Memory B cell (primary cell): Measurements from ENCODE around the gene MOAP1.
A peak's percentile ranks its signal among the peaks of the same experiment; 100 is the strongest.
"Not testable (repeated sequence)": the region's sequence is repeated elsewhere in the genome, so short reads cannot be mapped to it uniquely, and the experiment has no call there.

Experiments used
- ATAC-seq: fragments of 150-1000 bp; cut with Tn5 transposase; 2 replicates; pipeline ENCODE4 v1.10.0; 2021; ENCODE audit warnings: low read depth, mild to moderate bottlenecking, moderate library complexity
- DNase-seq, 2 donors: peaks; one replicate each; pipeline ENCODE4 v3.0.0; 2022; ENCODE audit warnings: low spot score in 2 of 2
- H3K27ac Mint-ChIP-seq: one replicate; pipeline ENCODE4 v1.8.0; 2022; ENCODE audit warnings: mild to moderate bottlenecking, moderate library complexity, mixed read lengths
- H3K27me3 Mint-ChIP-seq: one replicate; pipeline ENCODE4 v1.8.0; 2022; ENCODE audit warnings: mixed read lengths
- H3K36me3 Mint-ChIP-seq: one replicate; pipeline ENCODE4 v1.8.0; 2022; ENCODE audit warnings: mild to moderate bottlenecking, mixed read lengths
- H3K4me1 Mint-ChIP-seq: one replicate; pipeline ENCODE4 v1.8.0; 2022; ENCODE audit warnings: mixed read lengths
- H3K4me3 Mint-ChIP-seq: one replicate; pipeline ENCODE4 v1.8.0; 2022; ENCODE audit warnings: mild to moderate bottlenecking, moderate library complexity, mixed read lengths
- H3K9me3 Mint-ChIP-seq: one replicate; pipeline ENCODE4 v1.8.0; 2022; ENCODE audit warnings: mixed read lengths

The MOAP1 gene

GRCh38 chr14:93146119-93146518 is 38.6 kb downstream of the MOAP1 start:
- ATAC-seq (no peak), DNase-seq (no peak)
- Mint-ChIP-seq H3K9me3 (no peaks in the 10 kb centered on the region), H3K36me3 (no peaks in the 10 kb centered on the region), H3K27ac (no peak overlapping the region), H3K4me1 (peaks cover 4% of the 10 kb centered on the region), H3K27me3 (peaks cover 5% of the 10 kb centered on the region), H3K4me3 (no peak overlapping the region)

DNA sequence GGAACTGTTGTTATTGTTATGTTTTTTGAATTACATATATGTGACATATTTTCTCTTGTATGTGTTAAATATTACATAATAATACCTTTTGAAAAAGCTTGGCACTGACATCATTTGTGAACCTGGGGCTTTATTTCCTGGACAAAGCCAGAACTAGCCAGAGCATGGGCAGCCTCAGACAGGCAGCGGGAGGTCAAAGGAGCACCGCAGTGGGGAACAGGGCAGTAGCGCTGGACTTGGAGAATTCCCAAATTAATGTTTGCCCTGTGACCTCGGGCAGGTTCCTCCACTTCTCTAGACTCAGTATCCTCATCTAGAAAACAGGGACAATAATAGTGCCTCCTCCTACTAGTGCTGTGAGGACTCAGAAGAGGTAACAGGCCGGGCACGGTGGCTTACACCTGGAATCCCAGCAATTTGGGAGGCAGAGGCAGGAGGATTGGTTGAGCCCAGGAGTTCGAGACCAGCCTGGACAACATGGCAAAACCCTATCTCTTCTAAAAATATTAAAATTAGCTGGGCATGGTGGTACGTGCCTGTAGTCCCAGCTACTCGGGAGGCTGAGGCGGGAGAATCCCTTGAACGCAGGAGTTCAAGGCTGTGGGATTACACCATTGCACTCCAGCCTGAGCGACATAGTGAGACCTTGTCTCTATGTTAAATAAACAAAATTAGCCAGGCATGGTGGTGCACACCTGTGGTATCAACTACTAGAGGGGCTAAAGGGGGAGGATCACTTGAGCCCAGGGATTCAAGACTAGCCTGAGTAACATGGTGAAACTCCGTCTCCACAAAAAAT is 41.6 kb downstream of the MOAP1 start:
- DNase-seq, result no peak
- H3K4me3 Mint-ChIP-seq, result no peak overlapping the region
- peaks cover 5% of the 10 kb centered on the region for H3K27me3 Mint-ChIP-seq
- H3K27ac Mint-ChIP-seq, result no peak overlapping the region
- H3K4me1 Mint-ChIP-seq, result peaks cover 7% of the 10 kb centered on the region
- no peaks in the 10 kb centered on the region for H3K36me3 Mint-ChIP-seq
- no peaks in the 10 kb centered on the region for H3K9me3 Mint-ChIP-seq
- ATAC-seq, result no peak

GRCh38 chr14:93137864-93138263 is 46.8 kb downstream of the MOAP1 start:
- DNase-seq, result no peak
- Mint-ChIP-seq H3K36me3 (no peaks in the 10 kb centered on the region), H3K27ac (no peak overlapping the region), H3K9me3 (no peaks in the 10 kb centered on the region), H3K4me3 (no peak overlapping the region), H3K4me1 (peaks cover 3% of the 10 kb centered on the region), H3K27me3 (peaks cover 2% of the 10 kb centered on the region)
- no peak for ATAC-seq

DNA sequence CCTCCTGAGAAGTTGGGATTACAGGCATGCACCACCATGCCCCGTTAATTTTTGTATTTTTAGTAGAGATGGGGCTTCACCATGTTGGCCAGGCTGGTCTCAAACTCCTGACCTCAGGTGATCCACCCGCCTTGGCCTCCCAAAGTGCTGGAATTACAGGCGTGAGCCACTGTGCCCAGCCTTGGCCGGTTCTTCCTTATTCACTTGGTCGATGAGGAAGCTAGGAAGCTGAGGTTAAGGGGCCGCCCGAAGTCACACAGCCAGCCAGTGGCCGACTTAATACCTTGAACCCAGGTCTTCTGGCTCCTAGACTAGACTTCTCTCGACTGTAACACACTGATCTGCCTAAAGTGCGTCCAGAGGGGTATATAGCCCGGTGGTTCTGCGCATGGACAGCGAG is 48.2 kb downstream of the MOAP1 start:
- not testable (repeated sequence) for DNase-seq

GRCh38 chr14:93136009-93136408 is 48.7 kb downstream of the MOAP1 start:
- peaks cover 4% of the 10 kb centered on the region for H3K4me1 Mint-ChIP-seq
- no peak overlapping the region for H3K4me3 Mint-ChIP-seq
- no peaks in the 10 kb centered on the region for H3K9me3 Mint-ChIP-seq
- H3K27me3 Mint-ChIP-seq, result peaks cover 2% of the 10 kb centered on the region
- H3K27ac Mint-ChIP-seq, result no peak overlapping the region
- ATAC-seq (no peak), DNase-seq (no peak)
- no peaks in the 10 kb centered on the region for H3K36me3 Mint-ChIP-seq

More for the DNA sequence above, 48.2 kb downstream of the MOAP1 start:
- H3K4me3 Mint-ChIP-seq, H3K27ac Mint-ChIP-seq, H3K27me3 Mint-ChIP-seq, H3K36me3 Mint-ChIP-seq, H3K4me1 Mint-ChIP-seq, ATAC-seq, H3K9me3 Mint-ChIP-seq: not testable (repeated sequence)

- DNase-seq, result no peak
- H3K4me1 Mint-ChIP-seq, result peaks cover 4% of the 10 kb centered on the region
- no peak overlapping the region for H3K4me3 Mint-ChIP-seq
- H3K36me3 Mint-ChIP-seq, result no peaks in the 10 kb centered on the region
- H3K27me3 Mint-ChIP-seq, result no peaks in the 10 kb centered on the region
- no peak for ATAC-seq
- H3K27ac Mint-ChIP-seq, result no peak overlapping the region
- H3K9me3 Mint-ChIP-seq, result no peaks in the 10 kb centered on the region
Observed at GRCh38 chr14:93135399-93135798, 49.3 kb downstream of the MOAP1 start.

GRCh38 chr14:93133464-93133863 is 51.2 kb downstream of the MOAP1 start:
- H3K27me3 Mint-ChIP-seq, result peaks cover 2% of the 10 kb centered on the region
- H3K4me3 Mint-ChIP-seq, result no peak overlapping the region
- ATAC-seq (no peak), DNase-seq (no peak)
- no peaks in the 10 kb centered on the region for H3K36me3 Mint-ChIP-seq
- H3K9me3 Mint-ChIP-seq, result no peaks in the 10 kb centered on the region
- no peak overlapping the region for H3K27ac Mint-ChIP-seq
- H3K4me1 Mint-ChIP-seq, result peaks cover 2% of the 10 kb centered on the region

DNA sequence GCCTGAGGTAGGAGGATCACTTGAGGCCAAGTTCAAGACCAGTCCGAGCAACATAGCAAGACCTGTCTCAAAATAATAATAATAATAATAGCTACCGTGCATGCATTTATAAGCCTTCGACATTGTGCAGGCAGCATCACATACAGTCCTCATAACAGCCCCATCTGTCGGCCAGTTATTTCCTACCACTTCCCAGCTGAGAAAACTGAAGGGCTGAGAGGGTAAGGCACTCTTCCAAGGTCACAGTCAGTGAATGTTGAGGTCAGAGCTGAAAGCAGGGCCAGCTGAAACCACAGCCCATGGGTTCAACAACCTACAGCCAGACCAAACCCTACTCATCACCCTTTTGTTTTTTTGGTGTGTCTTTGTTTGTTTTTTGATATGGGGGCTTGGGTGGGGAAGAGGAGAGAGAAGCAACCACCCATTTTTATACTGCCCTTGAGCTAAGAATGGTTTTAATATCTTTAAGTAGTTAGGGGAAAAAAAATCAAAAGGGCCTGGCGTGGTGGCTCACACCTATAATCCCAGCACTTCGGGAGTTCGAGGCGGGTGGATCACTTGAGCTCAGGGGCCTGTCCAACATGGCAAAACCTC is 52.1 kb downstream of the MOAP1 start:
- H3K27ac Mint-ChIP-seq, result no peak overlapping the region
- peak; percentile 71 for ATAC-seq
- H3K9me3 Mint-ChIP-seq, result no peaks in the 10 kb centered on the region
- peaks cover 2% of the 10 kb centered on the region for H3K4me1 Mint-ChIP-seq
- peaks cover 3% of the 10 kb centered on the region for H3K27me3 Mint-ChIP-seq
- H3K4me3 Mint-ChIP-seq, result no peak overlapping the region
- DNase-seq, result no peak
- H3K36me3 Mint-ChIP-seq, result no peaks in the 10 kb centered on the region
